HG02759 (cell line): ENCODE data around the gene ARMH1.
"Not testable (repeated sequence)": the region's sequence is repeated elsewhere in the genome, so short reads cannot be mapped to it uniquely, and the experiment has no call there.

Experiments used
- ATAC-seq: cut with Tn5 transposase; IDR thresholded peaks from one replicate; pipeline ENCODE4 v1.9.1; 2021; ENCODE audit warnings: mild to moderate bottlenecking, moderate library complexity; ENCODE audit not compliant: unreplicated experiment

The ARMH1 gene

GRCh38 chr1:44664730-44665370 is 9.7 kb upstream of the ARMH1 start:
- no peak for ATAC-seq

DNA sequence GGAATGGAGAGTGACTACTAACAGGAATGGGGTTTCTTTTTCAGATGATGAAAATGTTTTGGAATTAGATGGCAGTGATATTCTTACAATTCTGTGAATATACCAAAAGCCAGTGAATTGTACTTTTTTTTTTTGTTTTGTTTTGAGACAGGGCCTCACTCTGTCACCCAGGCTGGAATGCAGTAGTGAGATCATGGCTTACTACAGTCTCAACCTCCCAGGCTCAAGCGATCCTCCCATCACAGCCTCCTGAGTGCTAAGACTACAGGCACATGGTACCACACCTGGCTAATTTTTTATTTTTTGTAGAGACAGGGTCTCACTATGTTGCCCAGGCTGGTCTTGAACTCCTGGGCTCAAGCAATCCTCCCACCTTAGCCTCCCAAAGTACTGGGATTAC is 7.8 kb upstream of the ARMH1 start:
- ATAC-seq, result not testable (repeated sequence)

DNA sequence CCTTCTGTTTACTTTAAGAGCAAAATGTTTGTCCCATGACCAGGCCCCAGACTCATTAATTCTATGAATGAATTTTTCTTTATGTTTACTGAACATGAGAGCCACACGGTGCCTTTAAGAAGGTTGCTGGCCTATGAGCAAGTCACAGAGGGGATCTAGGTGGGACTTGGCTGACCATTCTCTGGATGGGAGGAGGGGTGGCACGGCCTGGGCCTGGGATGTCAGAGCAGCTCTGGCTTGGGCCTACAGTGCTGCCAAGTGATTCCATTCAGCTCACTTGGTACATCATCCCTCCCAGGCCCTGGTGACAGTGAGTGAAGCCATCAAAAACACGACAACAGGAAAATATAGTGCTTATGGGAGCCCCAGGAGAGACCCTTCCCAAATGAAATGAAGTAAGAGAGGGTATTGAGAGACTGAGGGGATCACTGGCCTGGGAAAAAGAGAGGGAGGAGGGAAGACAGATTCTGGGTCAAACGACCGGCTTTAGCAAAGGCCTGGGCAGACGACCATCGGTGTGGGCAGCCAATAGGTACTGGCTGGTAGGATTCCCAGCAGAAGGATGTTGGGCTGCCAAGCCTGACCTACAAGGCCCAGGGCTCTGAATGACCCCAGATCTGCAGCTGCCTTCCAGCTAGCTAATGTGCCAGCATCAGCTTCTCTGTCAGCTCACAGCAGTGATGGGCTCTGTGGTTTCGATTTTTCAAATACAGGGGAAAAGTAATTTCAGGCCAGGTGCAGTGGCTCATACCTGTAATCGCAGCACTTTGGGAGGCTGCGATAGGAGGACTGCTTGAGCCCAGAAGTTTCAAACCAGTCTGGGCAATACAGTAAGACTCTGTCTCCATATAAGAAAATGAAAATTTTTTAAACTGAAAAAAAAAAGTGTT is 3.5 kb upstream of the ARMH1 start:
- ATAC-seq, result no peak

GRCh38 chr1:44672254-44672955 is 2.1 kb upstream of the ARMH1 start:
- ATAC-seq, result no peak

DNA sequence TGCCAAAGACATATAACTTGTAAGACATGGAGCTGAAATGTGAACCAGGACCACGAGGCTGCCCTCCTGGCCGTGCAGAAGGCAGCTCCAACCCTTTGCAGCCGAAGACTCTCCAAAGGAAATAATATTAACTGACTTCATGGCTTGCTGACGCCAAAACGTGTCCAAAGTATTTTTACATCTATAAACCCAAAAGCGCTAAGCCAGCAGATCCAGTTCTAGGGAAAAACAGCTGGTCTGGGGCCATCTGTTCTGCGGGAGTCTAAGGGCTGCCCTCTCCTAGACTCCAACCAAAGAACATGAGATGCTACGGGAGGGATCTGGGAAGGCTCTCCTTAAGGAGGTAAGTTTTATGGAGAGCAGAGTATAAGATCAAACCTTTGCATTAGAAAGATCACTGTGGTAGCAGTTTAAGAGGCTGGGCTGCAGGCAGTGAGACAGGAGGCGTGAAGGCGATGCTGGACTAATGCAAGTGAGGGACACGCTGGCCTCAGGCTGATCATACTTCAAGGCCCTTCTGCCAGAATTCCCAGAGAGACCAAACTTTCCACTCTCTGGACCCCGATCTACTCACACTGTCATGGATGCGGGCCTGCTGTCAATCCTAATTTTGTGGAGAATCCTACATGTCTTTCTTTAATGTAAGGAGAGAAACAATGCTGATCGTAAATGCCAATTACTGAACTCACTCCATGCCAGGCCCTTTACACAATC is 1.4 kb upstream of the ARMH1 start:
- ATAC-seq, result no peak

GRCh38 chr1:44673675-44674112 is 820 bp upstream of the ARMH1 start:
- peak; percentile 2 for ATAC-seq

GRCh38 chr1:44675186-44675585 is 672 bp downstream of the ARMH1 start:
- no peak for ATAC-seq

GRCh38 chr1:44676484-44677200 is 2.1 kb downstream of the ARMH1 start:
- ATAC-seq, result no peak

GRCh38 chr1:44677201-44677766 is 2.8 kb downstream of the ARMH1 start:
- ATAC-seq, result no peak

- ATAC-seq, result no peak
Observed at GRCh38 chr1:44678120-44678519, 3.6 kb downstream of the ARMH1 start.

GRCh38 chr1:44678626-44679025 is 4.1 kb downstream of the ARMH1 start:
- no peak for ATAC-seq

GRCh38 chr1:44679468-44679867 is 5.0 kb downstream of the ARMH1 start:
- ATAC-seq, result no peak

- ATAC-seq, result no peak
Observed at GRCh38 chr1:44681905-44682882, 7.7 kb downstream of the ARMH1 start.

DNA sequence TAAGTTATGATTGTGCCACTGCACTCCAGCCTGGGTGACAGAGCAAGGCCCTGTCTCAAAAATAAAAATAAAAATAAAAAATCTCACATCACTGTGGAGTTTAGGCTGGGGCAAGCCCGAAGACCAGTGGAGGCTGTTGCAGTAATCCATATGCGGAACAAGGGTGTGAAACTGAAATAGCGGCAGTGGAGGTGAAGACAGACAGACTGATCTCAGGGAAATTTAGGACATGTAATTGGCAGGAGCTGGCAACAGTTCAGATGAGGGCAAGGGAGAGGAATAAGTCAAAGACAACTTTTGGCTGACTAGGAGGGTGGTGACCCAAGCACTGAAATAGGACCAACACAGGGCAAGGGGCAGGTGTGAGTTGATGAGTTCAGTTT is 8.4 kb downstream of the ARMH1 start:
- ATAC-seq, result no peak

DNA sequence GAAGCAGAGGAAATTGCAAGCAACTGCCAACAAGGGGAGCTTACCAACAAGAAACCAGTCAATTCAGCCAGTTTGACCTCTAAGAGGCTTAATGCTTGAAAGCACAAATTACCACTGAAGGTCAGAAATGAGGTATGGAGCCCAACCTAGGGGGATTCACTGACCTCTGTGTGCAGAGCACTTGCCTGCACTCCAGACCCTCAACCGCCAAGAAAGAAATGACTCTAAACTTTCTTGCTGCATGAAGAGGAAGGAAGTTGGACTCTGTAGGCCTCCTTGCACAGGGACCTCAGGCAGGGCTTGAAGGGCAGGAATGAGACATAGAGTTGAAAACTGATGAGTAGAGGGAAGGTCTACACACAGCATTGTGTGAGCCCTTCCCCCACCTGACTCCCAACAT is 10.0 kb downstream of the ARMH1 start:
- ATAC-seq, result peak; percentile 88

- no peak for ATAC-seq
Observed at GRCh38 chr1:44685218-44685617, 10.7 kb downstream of the ARMH1 start.

DNA sequence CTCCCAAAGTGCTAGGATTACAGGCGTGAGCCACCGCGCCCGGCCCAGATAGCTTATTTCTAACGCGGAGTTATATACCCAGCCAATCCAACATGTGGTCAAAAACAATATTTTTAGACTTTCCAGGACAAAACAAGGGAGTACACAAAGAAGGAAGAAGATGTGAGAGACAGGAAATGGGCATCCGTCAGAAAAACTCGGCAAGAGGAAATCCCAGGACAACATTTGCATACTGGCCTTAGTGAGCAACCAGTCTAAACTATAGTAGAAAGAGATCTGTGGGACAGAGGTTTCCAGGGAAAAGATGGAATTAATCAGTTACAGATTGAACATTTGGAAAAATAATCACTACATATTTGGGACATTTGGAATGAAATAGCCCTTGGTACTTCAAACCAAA is 11.4 kb downstream of the ARMH1 start:
- no peak for ATAC-seq

- no peak for ATAC-seq
Observed at GRCh38 chr1:44688760-44689446, 14.4 kb downstream of the ARMH1 start.

DNA sequence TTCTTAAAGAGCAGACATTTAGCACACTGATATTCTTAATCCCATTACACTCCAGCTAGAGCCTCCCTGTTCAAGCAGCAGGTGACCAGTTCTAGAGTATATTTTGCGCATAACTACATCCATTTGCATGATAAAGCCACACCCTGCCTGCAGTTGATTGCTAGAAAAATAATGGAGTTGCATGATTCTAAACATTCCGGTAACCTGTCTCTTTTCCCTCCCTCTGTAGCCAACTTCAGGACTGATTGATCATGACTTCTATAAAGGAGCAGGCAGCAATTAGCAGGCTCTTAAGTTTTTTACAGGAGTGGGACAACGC is 14.9 kb downstream of the ARMH1 start:
- no peak for ATAC-seq
